IPS DF 4.7 (cell line): ENCODE data around the gene SMAD3.
"Not testable (repeated sequence)": the region's sequence is repeated elsewhere in the genome, so short reads cannot be mapped to it uniquely, and the experiment has no call there.

Experiments
- DNase-seq: peaks from one replicate; pipeline ENCODE4 v3.0.0-alpha.2; 2013; ENCODE audit warnings: low spot score; ENCODE audit errors: extremely low read depth

Gene SMAD3

GRCh38 chr15:67142092-67142766 lies 76.8 kb downstream of the SMAD3 start:
- no peak for DNase-seq

- DNase-seq = no peak
These were observed 77.3 kb downstream of the SMAD3 start for GRCh38 chr15:67142767-67143100.

GRCh38 chr15:67143646-67144045 lies 78.2 kb downstream of the SMAD3 start:
- no peak for DNase-seq

GRCh38 chr15:67144609-67145311 lies 79.4 kb downstream of the SMAD3 start:
- no peak for DNase-seq

GRCh38 chr15:67145312-67145610 lies 79.9 kb downstream of the SMAD3 start:
- DNase-seq = no peak

- no peak for DNase-seq
These were observed 80.3 kb downstream of the SMAD3 start for GRCh38 chr15:67145710-67146109.

GRCh38 chr15:67146234-67146633 lies 80.8 kb downstream of the SMAD3 start:
- DNase-seq = no peak

- DNase-seq = no peak
These were observed 81.5 kb downstream of the SMAD3 start for GRCh38 chr15:67146875-67147381.

GRCh38 chr15:67147396-67147949 lies 82.1 kb downstream of the SMAD3 start:
- DNase-seq = no peak

GRCh38 chr15:67148196-67148701 lies 82.8 kb downstream of the SMAD3 start:
- no peak for DNase-seq

- no peak for DNase-seq
These were observed 83.8 kb downstream of the SMAD3 start for GRCh38 chr15:67149068-67149772.

GRCh38 chr15:67149773-67150022 lies 84.3 kb downstream of the SMAD3 start:
- no peak for DNase-seq

GRCh38 chr15:67150023-67150860 lies 84.8 kb downstream of the SMAD3 start:
- no peak for DNase-seq

- no peak for DNase-seq
These were observed 87.0 kb downstream of the SMAD3 start for GRCh38 chr15:67152429-67152828.

GRCh38 chr15:67153044-67153443 lies 87.6 kb downstream of the SMAD3 start:
- not testable (repeated sequence) for DNase-seq

GRCh38 chr15:67154249-67154648 lies 88.8 kb downstream of the SMAD3 start:
- DNase-seq = no peak

- DNase-seq = no peak
These were observed 91.0 kb downstream of the SMAD3 start for GRCh38 chr15:67156426-67156825.

GRCh38 chr15:67156834-67157233 lies 91.4 kb downstream of the SMAD3 start:
- no peak for DNase-seq

- DNase-seq = no peak
These were observed 92.3 kb downstream of the SMAD3 start for GRCh38 chr15:67157521-67158252.

GRCh38 chr15:67158367-67158766 lies 93.0 kb downstream of the SMAD3 start:
- DNase-seq = no peak

GRCh38 chr15:67161412-67161811 lies 96.0 kb downstream of the SMAD3 start:
- no peak for DNase-seq
